ENCODE data around the gene C3AR1. TPM values are rescaled to one million over a fixed set of nuclear protein-coding genes. Genes with fewer than 3 reads are reported as not detected.
"Not testable (repeated sequence)": the region's sequence is repeated elsewhere in the genome, so short reads cannot be mapped to it uniquely, and the experiment has no call there.

Gene C3AR1
- total and polyA plus RNA-seq, 4 donors = 1.5 to 8.8 (median 5.0) TPM

GRCh38 chr12:8089716-8090115 lies 23.6 kb upstream of the C3AR1 start:
- no peaks in the 10 kb centered on the region for H3K9me3 ChIP-seq (ENCODE audit: control insufficient read depth in 4 of 4, low read length in 3 of 4)
- H3K27me3 ChIP-seq (ENCODE audit: control insufficient read depth in 4 of 4, insufficient read depth in 4 of 4, low read length in 3 of 4) = no peaks in the 10 kb centered on the region
- peaks cover 19 to 48% (median 40%) of the 10 kb centered on the region in 4 donors for H3K36me3 ChIP-seq (ENCODE audit: control insufficient read depth in 4 of 4, insufficient read depth in 3 of 4, low read depth in 1 of 4, low read length in 3 of 4)
- TF ChIP-seq FOXA2 (IDR thresholded peaks at IDR 0.05) (no peak), ZBTB33 (IDR thresholded peaks at IDR 0.05) (no peak), RAD21 (IDR thresholded peaks at IDR 0.05) (no peak), RXRA (IDR thresholded peaks at IDR 0.05) (no peak), GABPA (IDR thresholded peaks at IDR 0.05 in 1 of 2, conservative IDR thresholded peaks at IDR 0.05 in 1 of 2) (no peak), YY1 (IDR thresholded peaks at IDR 0.05) (no peak), NR2F2 (IDR thresholded peaks at IDR 0.05) (no peak), MAX (IDR thresholded peaks at IDR 0.05) (no peak), CTCF (IDR thresholded peaks at IDR 0.05; ENCODE audit: low read depth, low read length, missing input control) (no peak)
- 92% methylated on average over 5 of the region's 5 CpGs for WGBS
- H3K4me3 ChIP-seq (ENCODE audit: low read depth in 1 of 3, low read length in 3 of 3) = no peak overlapping the region
- H3K9ac ChIP-seq (ENCODE audit: low read depth in 1 of 2, low read length in 2 of 2) = no peak overlapping the region
- no peak for DNase-seq (ENCODE audit: low spot score)
- H3K4me1 ChIP-seq (ENCODE audit: control insufficient read depth in 4 of 4, insufficient read depth in 4 of 4, low read length in 3 of 4) = peaks cover 0 to 3% (median 1%) of the 10 kb centered on the region in 4 donors
- no peak overlapping the region for H3K27ac ChIP-seq (ENCODE audit: low read depth in 1 of 2, low read length in 2 of 2)

- not testable (repeated sequence) for H3K27ac ChIP-seq (ENCODE audit: low read depth in 1 of 2, low read length in 2 of 2); H3K4me3 ChIP-seq (ENCODE audit: low read depth in 1 of 3, low read length in 3 of 3); H3K9me3 ChIP-seq (ENCODE audit: control insufficient read depth in 4 of 4, low read length in 3 of 4); H3K27me3 ChIP-seq (ENCODE audit: control insufficient read depth in 4 of 4, insufficient read depth in 4 of 4, low read length in 3 of 4); H3K9ac ChIP-seq (ENCODE audit: low read depth in 1 of 2, low read length in 2 of 2); DNase-seq (ENCODE audit: low spot score); H3K4me1 ChIP-seq (ENCODE audit: control insufficient read depth in 4 of 4, insufficient read depth in 4 of 4, low read length in 3 of 4)
- WGBS = 95% methylated on average over 11 of the region's 11 CpGs
- H3K36me3 ChIP-seq (ENCODE audit: control insufficient read depth in 4 of 4, insufficient read depth in 3 of 4, low read depth in 1 of 4, low read length in 3 of 4) = peaks cover 16 to 44% (median 36%) of the 10 kb centered on the region in 4 donors
These were observed 23.1 kb upstream of the C3AR1 start for GRCh38 chr12:8089277-8089676.

GRCh38 chr12:8088574-8088973 lies 22.4 kb upstream of the C3AR1 start:
- TF ChIP-seq SP1 (IDR thresholded peaks at IDR 0.05) (no peak), YY1 (IDR thresholded peaks at IDR 0.05) (no peak), GABPA (IDR thresholded peaks at IDR 0.05 in 1 of 2, conservative IDR thresholded peaks at IDR 0.05 in 1 of 2) (no peak)
- peaks cover 15 to 39% (median 30%) of the 10 kb centered on the region in 4 donors for H3K36me3 ChIP-seq (ENCODE audit: control insufficient read depth in 4 of 4, insufficient read depth in 3 of 4, low read depth in 1 of 4, low read length in 3 of 4)
- H3K27ac ChIP-seq (ENCODE audit: low read depth in 1 of 2, low read length in 2 of 2) = no peak overlapping the region
- H3K4me1 ChIP-seq (ENCODE audit: control insufficient read depth in 4 of 4, insufficient read depth in 4 of 4, low read length in 3 of 4) = peaks cover 2 to 11% (median 9%) of the 10 kb centered on the region in 4 donors
- H3K4me3 ChIP-seq (ENCODE audit: low read depth in 1 of 3, low read length in 3 of 3) = no peak overlapping the region
- no peaks in the 10 kb centered on the region for H3K9me3 ChIP-seq (ENCODE audit: control insufficient read depth in 4 of 4, low read length in 3 of 4)
- peak overlapping the region in 1 of 2 donors; percentile 26 for H3K9ac ChIP-seq (ENCODE audit: low read depth in 1 of 2, low read length in 2 of 2)
- H3K27me3 ChIP-seq (ENCODE audit: control insufficient read depth in 4 of 4, insufficient read depth in 4 of 4, low read length in 3 of 4) = no peaks in the 10 kb centered on the region
- 81% methylated on average over 3 of the region's 3 CpGs for WGBS
- no peak for DNase-seq (ENCODE audit: low spot score)

Measured in liver (tissue), 9 donors.